CD4-positive, alpha-beta T cell treated with Interleukin-4 for 1 hour (primary cell): ENCODE data around the gene USH2A.
"Not testable (repeated sequence)": the region's sequence is repeated elsewhere in the genome, so short reads cannot be mapped to it uniquely, and the experiment has no call there.

Source experiments
- DNase-seq, 2 donors: peaks; one replicate each; pipeline ENCODE4 v3.0.0-alpha.2; 2020 to 2022

The USH2A gene

GRCh38 chr1:216186816-216187215 lies 236.4 kb downstream of the USH2A start:
- no peak for DNase-seq

DNA sequence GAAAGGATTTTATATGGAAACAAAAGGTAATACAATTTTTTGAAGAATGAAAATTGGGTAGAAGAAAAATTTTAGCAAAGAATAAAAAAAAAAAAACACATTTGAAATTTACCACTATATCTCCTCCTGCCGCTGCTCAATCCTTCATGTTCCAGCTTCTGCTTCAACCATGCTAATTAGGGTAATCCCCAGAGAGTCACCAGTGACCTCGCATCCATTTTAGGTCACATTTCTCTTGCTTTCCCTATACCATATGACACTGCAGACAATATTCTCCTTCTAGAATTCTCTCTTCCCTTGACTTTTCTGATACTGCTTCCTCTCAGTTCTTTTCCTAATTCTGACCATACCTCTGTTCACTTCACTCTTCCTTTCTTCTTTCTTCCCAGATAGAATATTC lies 237.1 kb downstream of the USH2A start:
- DNase-seq = no peak

DNA sequence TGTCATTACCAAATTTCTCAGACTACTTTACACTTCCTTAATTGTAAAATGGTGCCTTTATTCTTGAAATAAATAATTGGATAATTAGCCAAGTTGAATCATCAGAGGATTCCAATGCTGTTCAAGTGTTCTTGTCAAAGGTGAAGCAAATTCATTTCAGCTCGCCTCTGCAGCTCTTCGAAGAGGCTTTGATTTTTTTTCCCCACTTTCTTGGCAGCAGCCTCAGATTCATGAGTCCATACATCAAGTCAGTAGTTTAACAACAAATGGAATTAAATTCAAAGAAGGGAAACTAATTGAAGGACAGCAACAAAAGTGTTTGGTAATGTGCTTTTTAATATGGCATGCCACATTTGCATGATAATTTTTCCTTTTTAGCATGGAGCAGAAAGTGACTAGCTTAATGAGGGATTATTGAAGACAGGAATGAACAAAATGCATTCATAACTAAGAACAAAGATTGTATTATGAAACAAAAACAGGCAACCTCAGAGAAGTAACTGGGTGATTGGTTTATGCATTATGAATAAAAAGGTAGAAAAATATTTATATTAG lies 239.0 kb downstream of the USH2A start:
- DNase-seq = no peak

GRCh38 chr1:216183454-216183853 lies 239.8 kb downstream of the USH2A start:
- no peak for DNase-seq

DNA sequence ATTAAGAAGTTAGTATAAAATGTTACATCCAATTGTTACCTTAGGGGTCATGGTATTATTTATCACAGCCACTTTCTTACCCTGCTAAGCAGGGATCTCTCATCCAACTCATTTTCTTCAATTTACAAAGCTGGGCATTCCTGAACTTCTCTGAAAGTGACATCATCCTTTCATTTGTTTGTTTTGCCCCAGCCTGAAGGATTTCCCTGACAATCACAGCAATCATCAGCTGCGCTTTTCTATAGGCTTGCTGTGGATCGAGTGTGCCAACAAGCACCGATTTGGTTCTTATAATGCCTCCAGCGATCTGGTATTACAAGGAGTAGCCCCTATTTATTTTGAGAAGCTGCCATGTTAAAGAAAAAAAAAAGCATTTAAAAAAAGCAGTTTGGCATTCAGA lies 240.2 kb downstream of the USH2A start:
- DNase-seq = no peak

- no peak for DNase-seq
These were observed 241.7 kb downstream of the USH2A start for GRCh38 chr1:216181590-216181989.

DNA sequence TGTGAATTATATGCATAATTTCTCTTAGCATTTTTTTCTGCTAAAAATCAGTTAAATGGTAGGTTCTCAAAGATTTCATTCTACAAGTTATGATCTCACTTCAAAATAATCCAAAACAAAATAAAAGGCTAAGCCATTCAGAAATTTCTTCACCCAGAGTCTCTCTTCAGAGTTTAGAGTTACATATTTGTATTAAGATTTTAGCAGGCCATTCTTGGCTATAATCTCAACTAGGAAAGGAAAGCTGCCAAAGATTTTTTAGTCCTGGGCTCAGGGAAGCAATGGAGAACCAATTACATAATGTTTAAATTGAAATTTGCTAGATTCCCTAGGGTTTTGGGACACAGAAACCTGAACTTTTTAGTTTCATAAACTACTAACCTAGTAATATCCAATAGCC lies 245.0 kb downstream of the USH2A start:
- no peak for DNase-seq

- DNase-seq = no peak
These were observed 246.3 kb downstream of the USH2A start for GRCh38 chr1:216176970-216177369.

DNA sequence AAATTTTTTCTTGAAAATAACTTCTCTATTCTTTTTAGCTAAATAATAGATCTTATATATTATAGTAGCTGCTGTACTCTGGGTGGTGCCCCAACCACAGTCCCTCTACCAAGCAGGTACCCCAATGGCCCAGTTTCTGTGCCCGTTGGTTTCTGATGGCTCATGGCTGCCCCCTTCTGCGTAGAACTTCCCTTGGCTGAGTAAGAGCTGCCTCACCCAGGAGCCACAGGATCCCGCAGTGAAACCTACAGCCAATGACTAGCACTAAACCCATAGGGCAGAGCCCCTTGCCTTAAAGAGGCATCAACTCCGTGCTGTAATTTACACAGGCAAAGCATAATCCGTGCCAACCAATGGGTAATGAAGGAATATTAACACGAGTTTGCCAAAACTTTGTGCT lies 247.5 kb downstream of the USH2A start:
- no peak for DNase-seq

DNA sequence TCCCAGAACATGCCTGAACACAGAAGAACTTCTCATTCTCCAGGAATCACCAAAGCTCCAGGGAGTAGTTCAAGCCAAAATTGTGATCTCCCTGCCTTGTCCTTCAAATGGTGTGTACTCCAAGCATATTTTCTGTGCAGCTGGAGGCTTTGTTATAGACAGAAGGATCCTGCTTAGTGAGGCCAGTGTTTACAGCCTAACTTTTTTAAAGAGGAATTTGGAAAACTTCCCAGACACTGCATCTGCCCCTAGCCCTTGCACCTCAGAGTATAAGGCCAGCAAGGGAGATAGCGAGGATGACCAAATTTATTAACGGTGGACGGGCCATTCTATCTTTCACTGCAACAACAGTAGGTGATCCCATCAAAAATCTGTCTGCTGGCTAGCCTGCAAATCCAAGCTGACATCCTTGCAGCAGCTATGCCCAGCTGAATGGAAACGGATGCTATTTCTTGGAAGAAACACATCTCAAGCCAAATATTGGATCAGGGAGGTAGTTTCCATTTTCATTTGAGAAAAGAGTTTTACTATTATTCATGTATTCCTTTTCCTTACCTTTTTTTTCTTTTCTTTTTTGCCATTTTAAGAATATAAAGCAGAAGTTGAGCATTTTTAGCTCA lies 249.8 kb downstream of the USH2A start:
- no peak for DNase-seq

DNA sequence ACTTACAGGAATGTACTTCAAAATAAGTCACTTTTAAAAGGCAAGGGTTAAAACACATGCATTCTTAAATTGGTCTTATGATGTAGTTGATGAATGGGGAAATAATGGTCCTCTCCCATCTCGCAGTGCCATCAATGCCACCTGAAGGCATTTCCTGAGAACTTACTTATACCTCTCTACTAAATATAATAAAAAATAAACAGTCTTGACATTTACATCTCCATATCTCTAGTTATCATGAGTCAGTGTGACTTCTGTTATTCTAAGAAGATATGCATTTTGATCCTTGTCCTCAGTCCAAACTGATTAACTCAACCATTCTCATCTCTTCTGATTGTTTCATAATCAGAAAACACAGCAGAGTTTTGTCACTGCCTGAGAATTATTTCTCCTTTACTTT lies 253.9 kb downstream of the USH2A start:
- DNase-seq = no peak

DNA sequence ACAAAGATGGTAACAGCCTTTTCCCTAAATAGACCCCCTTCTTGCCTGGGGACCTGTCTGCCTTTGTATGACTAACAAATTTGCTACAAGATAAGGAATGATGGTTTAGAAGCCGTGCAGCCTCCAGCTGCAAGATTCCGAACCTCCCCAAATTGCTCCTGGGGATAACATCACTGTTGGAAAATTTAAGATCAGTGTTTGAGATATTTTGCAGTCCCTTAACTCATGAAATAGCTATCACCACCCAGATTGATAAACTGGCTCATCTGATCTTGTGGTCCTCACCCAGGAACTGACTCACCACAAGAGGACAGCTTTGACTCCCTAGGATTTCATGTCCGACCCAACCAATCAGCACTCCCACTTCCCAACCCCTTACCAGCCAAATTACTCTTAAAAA lies 254.7 kb downstream of the USH2A start:
- no peak for DNase-seq

DNA sequence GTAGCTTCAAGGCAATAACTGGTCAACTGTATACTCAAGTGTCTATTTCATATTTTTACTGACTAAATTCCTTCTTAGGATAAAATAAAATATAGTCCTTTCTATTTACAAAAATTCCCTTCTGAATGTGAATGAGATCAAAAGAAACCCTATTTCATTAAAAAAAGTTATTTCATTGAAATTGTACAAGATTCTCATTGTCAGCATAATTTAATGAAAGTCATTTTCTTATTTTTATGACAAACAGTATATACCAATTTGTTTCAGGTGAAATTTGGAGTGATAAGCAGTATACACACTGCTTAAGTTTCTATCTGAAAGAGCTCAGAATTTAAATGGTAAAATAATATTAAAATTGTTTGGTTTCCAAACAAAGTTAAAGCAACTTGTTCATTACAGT lies 269.2 kb downstream of the USH2A start:
- DNase-seq = no peak

- DNase-seq = no peak
These were observed 270.1 kb downstream of the USH2A start for GRCh38 chr1:216153130-216153529.

DNA sequence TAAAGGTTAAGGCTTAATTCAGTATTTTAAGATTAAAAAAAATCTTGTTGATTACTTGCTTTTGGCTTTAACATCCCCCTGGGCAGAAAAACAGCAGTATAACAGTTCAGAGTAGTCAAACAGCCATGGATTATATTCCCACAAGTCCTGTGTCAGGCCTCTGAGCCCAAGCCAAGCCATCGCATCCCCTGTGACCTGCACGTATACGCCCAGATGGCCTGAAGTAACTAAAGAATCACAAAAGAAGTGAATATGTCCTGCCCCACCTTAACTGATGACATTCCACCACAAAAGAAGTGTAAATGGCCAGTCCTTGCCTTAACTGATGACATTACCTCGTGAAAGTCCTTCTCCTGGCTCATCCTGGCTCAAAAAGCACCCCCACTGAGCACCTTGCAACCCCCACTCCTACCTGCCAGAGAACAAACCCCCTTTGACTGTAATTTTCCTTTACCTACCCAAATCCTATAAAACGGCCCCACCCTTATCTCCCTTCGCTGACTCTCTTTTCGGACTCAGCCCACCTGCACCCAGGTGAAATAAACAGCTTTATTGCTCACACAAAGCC lies 277.7 kb downstream of the USH2A start:
- DNase-seq = not testable (repeated sequence)

DNA sequence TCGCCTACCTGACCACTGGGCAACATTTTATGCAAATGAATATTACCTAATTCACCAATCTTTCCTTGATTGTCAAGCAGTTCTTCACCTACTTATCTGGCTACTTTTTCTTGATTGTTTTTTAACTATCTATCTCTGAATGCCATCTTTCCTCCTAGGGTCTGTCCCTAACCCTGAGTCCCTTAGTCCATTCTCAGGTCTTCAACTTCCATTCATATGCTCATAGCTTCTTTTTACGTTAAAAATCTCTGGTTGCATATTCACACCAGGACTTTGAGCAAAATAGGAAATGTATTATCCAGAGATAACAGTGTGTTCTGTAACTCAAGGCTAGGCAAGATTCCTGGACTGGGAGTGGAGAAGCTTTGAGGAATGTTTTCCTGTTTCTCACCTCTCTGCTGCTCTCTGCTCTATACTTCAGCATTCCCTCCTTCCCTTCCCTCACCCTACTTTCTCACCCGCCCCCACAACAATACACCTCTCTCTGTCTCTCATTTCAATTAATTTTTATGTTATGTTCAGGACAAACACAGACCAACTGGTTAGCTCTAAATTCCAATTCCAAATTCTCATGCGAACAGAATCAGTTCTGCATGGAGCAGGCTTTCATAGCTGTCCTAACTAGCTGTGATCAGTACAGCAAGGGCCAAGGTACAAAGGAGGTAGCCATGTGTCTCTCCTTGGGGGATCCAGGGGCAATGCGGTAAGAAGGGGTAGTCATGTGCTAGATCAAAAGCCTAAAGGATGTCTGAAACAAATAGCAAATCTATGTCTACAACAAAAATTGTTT lies 278.4 kb downstream of the USH2A start:
- no peak for DNase-seq

GRCh38 chr1:216142921-216143320 lies 280.3 kb downstream of the USH2A start:
- DNase-seq = no peak

- no peak for DNase-seq
These were observed 282.3 kb downstream of the USH2A start for GRCh38 chr1:216140730-216141524.

DNA sequence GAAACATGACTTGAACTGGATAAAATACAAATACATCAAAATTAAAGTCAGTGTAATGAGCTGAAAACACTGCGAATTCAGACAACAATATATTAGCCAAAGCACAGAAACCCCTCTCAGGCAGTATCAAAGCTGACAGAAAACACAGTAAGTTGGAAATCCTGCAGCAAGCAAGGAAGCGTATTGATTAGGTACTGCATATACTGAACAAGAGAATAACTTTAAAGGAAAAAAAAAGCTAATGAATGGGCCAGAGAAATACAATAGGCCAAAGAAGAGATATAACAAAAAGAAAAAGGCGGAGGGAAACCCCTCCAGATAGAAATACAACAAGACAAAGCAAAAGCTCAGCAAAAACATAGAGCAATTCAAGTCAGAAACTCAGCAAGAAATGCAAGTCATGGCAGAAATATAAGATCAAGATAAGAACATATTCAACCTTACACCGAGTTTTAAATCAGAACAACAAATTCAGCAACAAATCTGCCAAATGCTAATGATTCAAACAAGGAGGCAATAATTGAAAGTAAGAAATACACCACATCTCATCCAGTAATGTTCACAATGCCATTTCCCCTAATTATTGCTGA lies 299.0 kb downstream of the USH2A start:
- DNase-seq = no peak

DNA sequence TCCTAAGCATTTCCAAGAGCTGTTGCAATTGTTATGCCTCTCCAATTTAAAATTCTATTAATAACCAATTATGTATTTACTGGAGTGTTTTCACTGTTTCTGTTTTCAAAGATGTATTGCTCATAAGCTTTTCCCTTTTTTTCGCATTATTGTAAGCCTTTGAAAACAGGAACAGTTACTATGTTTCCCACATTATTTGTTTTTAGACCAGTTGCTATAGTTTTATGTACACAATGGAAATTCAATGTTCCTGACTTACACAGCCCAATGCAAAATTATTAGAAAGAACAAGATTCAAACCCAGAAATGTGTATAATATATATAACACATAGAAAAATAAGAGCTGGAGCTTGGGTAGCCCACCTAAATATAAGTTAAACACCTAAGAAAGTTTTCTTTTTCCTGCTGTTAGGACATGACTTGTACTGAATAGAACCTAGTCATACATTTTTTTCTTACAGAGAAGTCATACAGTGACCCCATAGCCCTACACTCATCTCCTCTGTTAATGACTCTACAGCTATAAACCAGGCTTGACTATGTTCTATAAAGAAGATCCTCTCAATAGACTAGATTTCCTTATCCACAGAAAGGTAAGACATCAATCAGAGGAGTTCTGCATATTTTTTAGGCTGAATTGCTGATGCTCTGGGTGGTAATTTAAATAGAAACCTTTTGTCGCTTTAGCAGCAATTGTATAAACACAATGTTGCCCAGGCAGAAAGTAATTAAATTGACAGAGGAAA lies 299.6 kb downstream of the USH2A start:
- no peak for DNase-seq

DNA sequence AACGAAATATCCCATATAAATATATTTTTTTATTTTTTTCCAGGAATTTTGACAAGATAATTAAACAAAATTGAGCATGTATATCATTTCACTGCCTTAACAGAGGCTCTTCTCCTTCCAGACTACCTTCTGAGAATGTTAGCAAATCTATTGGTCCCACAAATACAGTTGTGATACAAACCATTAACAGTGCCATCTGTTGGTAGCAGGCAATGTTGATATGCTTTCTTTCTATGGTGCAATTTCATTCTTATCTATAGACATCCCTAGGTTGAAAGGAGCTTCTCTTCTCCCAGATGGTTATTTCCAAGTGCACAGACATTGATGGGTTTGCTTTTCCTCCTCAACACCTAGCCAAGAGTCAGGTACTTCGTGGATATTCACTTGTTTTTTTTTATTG lies 303.6 kb downstream of the USH2A start:
- DNase-seq = no peak

GRCh38 chr1:216114180-216114579 lies 309.1 kb downstream of the USH2A start:
- no peak for DNase-seq
